Tibial artery (tissue), 4 donors: ENCODE results near the gene TCF4.

ENCODE experiments used
- DNase-seq, 2 donors: peaks; one replicate each; pipeline ENCODE4 v3.0.0-alpha.2; 2019
- H3K27ac ChIP-seq, 2 donors: fragments of 200-600 bp; sonication (generic) in 1 of 2; 1 replicate in 1 of 2; 2 replicates in 1 of 2; pipeline ENCODE4 v1.5.1; 2018 to 2019; ENCODE audit warnings: mild to moderate bottlenecking in 1 of 2
- H3K27me3 ChIP-seq, 2 donors: fragments of 200-600 bp; sonication (generic) in 1 of 2; one replicate each; pipeline versions ENCODE4 v1.5.1 to v1.6.0; 2016 to 2019
- H3K36me3 ChIP-seq, 3 donors: fragments of 200-600 bp; sonication (generic) in 2 of 3; one replicate each; pipeline ENCODE4 v1.5.1; 2016 to 2019; ENCODE audit warnings: mild to moderate bottlenecking in 2 of 3
- H3K4me1 ChIP-seq, 4 donors: fragments of 200-600 bp; sonication (generic) in 2 of 4; 1 replicate in 3 of 4; 2 replicates in 1 of 4; pipeline ENCODE4 v1.5.1; 2016 to 2019
- H3K4me3 ChIP-seq, 2 donors: fragments of 200-600 bp; sonication (generic) in 1 of 2; 1 replicate in 1 of 2; 2 replicates in 1 of 2; pipeline ENCODE4 v1.5.1; 2018 to 2019; ENCODE audit warnings: mild to moderate bottlenecking in 2 of 2
- H3K9me3 ChIP-seq, 3 donors: fragments of 200-600 bp; sonication (generic) in 1 of 3; one replicate each; pipeline ENCODE4 v1.5.1; 2016 to 2019
- intact Hi-C: fragments of 100-400 bp; cut with DNase I; formaldehyde crosslinking; loops from one replicate; pipeline ENCODE4 v1.15.0; 2023; ENCODE audit warnings: low total_unique reads
- TF ChIP-seq, protein P1 (sequence below), 2 experiments: fragments of 200-600 bp in 1 of 2; fragments of 450-650 bp in 1 of 2; IDR thresholded peaks; one replicate each; pipeline ENCODE4 v1.5.1; 2017 to 2019; ENCODE audit warnings: antibody characterized with exemption in 2 of 2, mild to moderate bottlenecking in 1 of 2, moderate library complexity in 1 of 2

The TCF4 gene

GRCh38 chr18:55525845-55526244 lies 62.1 kb downstream of the TCF4 start:
- intact Hi-C loops = no loop called here
- TF ChIP-seq, protein P1, sequence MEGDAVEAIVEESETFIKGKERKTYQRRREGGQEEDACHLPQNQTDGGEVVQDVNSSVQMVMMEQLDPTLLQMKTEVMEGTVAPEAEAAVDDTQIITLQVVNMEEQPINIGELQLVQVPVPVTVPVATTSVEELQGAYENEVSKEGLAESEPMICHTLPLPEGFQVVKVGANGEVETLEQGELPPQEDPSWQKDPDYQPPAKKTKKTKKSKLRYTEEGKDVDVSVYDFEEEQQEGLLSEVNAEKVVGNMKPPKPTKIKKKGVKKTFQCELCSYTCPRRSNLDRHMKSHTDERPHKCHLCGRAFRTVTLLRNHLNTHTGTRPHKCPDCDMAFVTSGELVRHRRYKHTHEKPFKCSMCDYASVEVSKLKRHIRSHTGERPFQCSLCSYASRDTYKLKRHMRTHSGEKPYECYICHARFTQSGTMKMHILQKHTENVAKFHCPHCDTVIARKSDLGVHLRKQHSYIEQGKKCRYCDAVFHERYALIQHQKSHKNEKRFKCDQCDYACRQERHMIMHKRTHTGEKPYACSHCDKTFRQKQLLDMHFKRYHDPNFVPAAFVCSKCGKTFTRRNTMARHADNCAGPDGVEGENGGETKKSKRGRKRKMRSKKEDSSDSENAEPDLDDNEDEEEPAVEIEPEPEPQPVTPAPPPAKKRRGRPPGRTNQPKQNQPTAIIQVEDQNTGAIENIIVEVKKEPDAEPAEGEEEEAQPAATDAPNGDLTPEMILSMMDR (IDR thresholded peaks at IDR 0.05) = no peak
- H3K4me3 ChIP-seq = no peak overlapping the region
- H3K27ac ChIP-seq = no peak overlapping the region
- DNase-seq = no peak
- H3K27me3 ChIP-seq = no peaks in the 10 kb centered on the region
- no peaks in the 10 kb centered on the region for H3K9me3 ChIP-seq
- no peaks in the 10 kb centered on the region for H3K4me1 ChIP-seq
- no peaks in the 10 kb centered on the region for H3K36me3 ChIP-seq

- TF ChIP-seq, protein P1 (IDR thresholded peaks at IDR 0.05) = no peak
- Histone ChIP-seq H3K27ac (no peak overlapping the region), H3K27me3 (no peaks in the 10 kb centered on the region), H3K4me3 (no peak overlapping the region), H3K4me1 (no peaks in the 10 kb centered on the region), H3K9me3 (no peaks in the 10 kb centered on the region), H3K36me3 (no peaks in the 10 kb centered on the region)
- DNase-seq = no peak
- intact Hi-C loops = no loop called here
Measured at GRCh38 chr18:55524353-55525073, 63.5 kb downstream of the TCF4 start.

DNA sequence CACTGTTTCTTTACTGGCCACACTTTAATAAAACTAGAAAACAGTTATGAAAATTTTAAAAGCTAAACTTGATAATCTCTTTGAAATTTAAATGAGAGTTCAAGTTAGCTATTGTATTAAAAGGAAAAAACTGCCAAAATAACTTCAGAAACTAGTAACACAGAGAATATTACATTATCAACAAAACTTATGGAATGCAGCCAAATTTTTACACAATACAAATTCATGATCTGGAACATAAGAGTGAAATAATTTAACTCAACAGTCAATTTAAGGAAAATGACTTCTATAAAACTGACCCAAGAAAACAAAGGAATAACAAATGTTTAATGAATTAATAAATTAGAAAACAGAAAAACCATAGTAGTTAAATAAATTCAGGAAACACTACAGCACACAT lies 65.0 kb downstream of the TCF4 start:
- H3K9me3 ChIP-seq = no peaks in the 10 kb centered on the region
- no peak overlapping the region for H3K27ac ChIP-seq
- no peaks in the 10 kb centered on the region for H3K4me1 ChIP-seq
- no peaks in the 10 kb centered on the region for H3K36me3 ChIP-seq
- no peaks in the 10 kb centered on the region for H3K27me3 ChIP-seq
- TF ChIP-seq, protein P1 (IDR thresholded peaks at IDR 0.05) = no peak
- no peak for DNase-seq
- no peak overlapping the region for H3K4me3 ChIP-seq
- intact Hi-C loops = no loop called here

DNA sequence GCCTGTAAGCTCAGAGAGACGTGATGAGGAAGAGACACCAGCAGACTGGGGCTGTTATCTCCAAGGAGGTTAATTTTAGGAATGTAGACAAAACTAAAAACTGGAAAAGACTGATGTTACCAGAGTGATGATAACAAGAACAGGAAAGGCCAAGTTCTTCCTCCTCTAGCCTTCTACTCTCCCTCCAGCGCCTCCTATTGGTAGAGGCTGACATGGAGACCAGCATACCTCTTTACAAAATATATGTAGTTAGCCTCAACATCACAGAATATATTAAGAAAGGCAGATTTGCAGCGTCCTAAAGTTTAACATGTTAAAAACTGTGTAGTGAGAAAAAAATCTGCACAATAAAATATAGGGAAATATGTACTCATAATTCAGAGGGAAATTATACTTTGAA lies 66.0 kb downstream of the TCF4 start:
- intact Hi-C loops = no loop called here
- Histone ChIP-seq H3K36me3 (no peaks in the 10 kb centered on the region), H3K4me3 (no peak overlapping the region), H3K27ac (no peak overlapping the region), H3K9me3 (no peaks in the 10 kb centered on the region), H3K27me3 (no peaks in the 10 kb centered on the region), H3K4me1 (no peaks in the 10 kb centered on the region)
- DNase-seq = peak in 1 of 2 donors; percentile 23
- TF ChIP-seq, protein P1 (IDR thresholded peaks at IDR 0.05) = no peak

- H3K27me3 ChIP-seq = no peaks in the 10 kb centered on the region
- intact Hi-C loops = no loop called here
- no peaks in the 10 kb centered on the region for H3K4me1 ChIP-seq
- TF ChIP-seq, protein P1 (IDR thresholded peaks at IDR 0.05) = no peak
- DNase-seq = no peak
- no peak overlapping the region for H3K27ac ChIP-seq
- no peak overlapping the region for H3K4me3 ChIP-seq
- H3K9me3 ChIP-seq = no peaks in the 10 kb centered on the region
- H3K36me3 ChIP-seq = no peaks in the 10 kb centered on the region
Measured at GRCh38 chr18:55517055-55517454, 70.9 kb downstream of the TCF4 start.
